Activated T-cell treated with anti-CD3 and anti-CD28 coated beads, Interleukin-2, amount 50 U/mL, for 24 hours (primary cell): ENCODE data around the gene NSFL1C.

ENCODE experiments used
- DNase-seq: peaks from one replicate; pipeline ENCODE4 v3.0.0-alpha.2; 2020
- H3K27ac Mint-ChIP-seq: 2 replicates; pipeline ENCODE4 v1.8.0; 2020; ENCODE audit warnings: mild to moderate bottlenecking, mixed read lengths
- H3K27me3 Mint-ChIP-seq: 2 replicates; pipeline ENCODE4 v1.8.0; 2020; ENCODE audit warnings: mixed read lengths
- H3K36me3 Mint-ChIP-seq: 2 replicates; pipeline ENCODE4 v1.8.0; 2020; ENCODE audit warnings: low read depth, mixed read lengths
- H3K4me1 Mint-ChIP-seq: 2 replicates; pipeline ENCODE4 v1.8.0; 2020; ENCODE audit warnings: low read depth, mixed read lengths
- H3K4me3 Mint-ChIP-seq: 2 replicates; pipeline ENCODE4 v1.8.0; 2020; ENCODE audit warnings: mild to moderate bottlenecking, moderate library complexity, mixed read lengths
- H3K9me3 Mint-ChIP-seq: 2 replicates; pipeline ENCODE4 v1.8.0; 2020; ENCODE audit warnings: mixed read lengths

Gene NSFL1C

DNA sequence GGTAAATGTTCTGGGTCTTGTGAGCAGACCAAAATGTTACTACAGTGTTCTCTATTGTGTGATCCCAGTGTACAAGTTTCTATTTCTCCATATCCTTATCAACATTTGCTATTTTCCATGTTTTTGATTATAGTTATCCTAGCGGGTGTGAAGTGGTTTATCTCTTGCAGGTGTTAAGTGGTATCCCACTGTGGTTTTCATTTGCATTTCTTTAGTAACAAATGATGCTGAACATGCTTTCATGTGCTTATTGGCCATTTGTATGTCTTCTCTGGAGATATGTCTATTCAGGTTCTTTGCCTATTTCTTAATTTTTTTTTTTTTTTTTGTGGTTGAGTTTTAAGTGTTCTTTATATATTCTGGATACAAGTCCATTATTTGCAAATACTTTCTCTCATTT is 35.5 kb downstream of the NSFL1C start:
- DNase-seq = no peak
- H3K4me1 Mint-ChIP-seq = peaks cover 28% of the 10 kb centered on the region
- H3K4me3 Mint-ChIP-seq = no peak overlapping the region
- H3K36me3 Mint-ChIP-seq = peaks cover 8% of the 10 kb centered on the region
- no peaks in the 10 kb centered on the region for H3K9me3 Mint-ChIP-seq
- no peak overlapping the region for H3K27ac Mint-ChIP-seq
- no peaks in the 10 kb centered on the region for H3K27me3 Mint-ChIP-seq

DNA sequence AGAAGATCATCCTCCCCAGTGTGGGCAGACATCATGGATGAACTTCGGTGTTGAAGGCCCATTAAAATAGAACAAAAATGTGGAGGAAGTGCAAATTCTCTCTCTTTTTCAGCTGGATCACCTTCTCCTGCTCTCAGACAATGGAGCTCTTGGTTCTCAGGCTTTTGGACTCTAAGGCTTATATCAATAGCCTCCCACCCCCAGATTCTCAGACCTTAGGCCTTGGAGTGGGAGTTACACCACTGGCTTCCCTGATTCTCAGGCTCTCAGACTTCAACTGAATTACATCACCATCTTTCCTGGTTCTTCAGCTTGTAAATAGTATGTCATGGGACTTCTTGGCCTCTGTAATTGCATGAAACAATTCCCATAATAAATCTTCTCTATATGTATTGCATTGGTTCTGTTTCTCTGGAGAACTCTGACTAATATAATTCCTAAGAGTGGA is 36.6 kb downstream of the NSFL1C start:
- Mint-ChIP-seq H3K4me3 (no peak overlapping the region), H3K27ac (no peak overlapping the region), H3K27me3 (no peaks in the 10 kb centered on the region), H3K36me3 (peaks cover 5% of the 10 kb centered on the region), H3K4me1 (peaks cover 19% of the 10 kb centered on the region), H3K9me3 (no peaks in the 10 kb centered on the region)
- DNase-seq = no peak

DNA sequence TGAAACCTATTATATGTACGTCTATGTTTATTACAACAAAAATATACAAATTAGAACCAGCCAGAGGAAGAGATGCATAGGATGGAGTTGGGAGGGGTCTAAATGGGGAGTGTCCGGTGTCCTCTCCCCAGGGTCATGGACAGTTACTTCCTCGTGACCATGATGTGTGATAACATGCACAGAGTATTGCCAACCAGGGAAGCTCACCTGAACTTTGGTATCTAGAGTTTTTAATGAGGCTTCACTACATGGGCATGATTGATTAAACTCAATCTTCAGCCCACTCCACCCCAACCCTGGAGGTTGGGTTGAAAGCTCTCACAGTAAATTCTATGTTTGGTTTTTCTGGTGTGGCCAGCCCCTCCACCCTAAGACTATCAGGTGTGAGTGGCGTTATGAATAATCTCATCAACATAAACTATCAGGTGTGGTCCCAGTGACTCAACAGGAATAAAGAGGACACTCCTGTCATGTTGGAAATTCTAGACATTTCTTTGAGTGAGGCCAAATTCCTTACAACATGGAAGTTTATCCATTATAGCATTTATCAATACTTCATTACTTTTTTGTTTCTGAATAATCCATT is 37.4 kb downstream of the NSFL1C start:
- Mint-ChIP-seq H3K36me3 (peaks cover 1% of the 10 kb centered on the region), H3K4me3 (no peak overlapping the region), H3K4me1 (peaks cover 12% of the 10 kb centered on the region), H3K27ac (no peak overlapping the region), H3K9me3 (no peaks in the 10 kb centered on the region), H3K27me3 (no peaks in the 10 kb centered on the region)
- no peak for DNase-seq

GRCh38 chr20:1427457-1428054 is 39.1 kb downstream of the NSFL1C start:
- H3K9me3 Mint-ChIP-seq = no peaks in the 10 kb centered on the region
- H3K36me3 Mint-ChIP-seq = no peaks in the 10 kb centered on the region
- H3K27ac Mint-ChIP-seq = no peak overlapping the region
- no peak overlapping the region for H3K4me3 Mint-ChIP-seq
- no peaks in the 10 kb centered on the region for H3K27me3 Mint-ChIP-seq
- peaks cover 8% of the 10 kb centered on the region for H3K4me1 Mint-ChIP-seq
- no peak for DNase-seq

DNA sequence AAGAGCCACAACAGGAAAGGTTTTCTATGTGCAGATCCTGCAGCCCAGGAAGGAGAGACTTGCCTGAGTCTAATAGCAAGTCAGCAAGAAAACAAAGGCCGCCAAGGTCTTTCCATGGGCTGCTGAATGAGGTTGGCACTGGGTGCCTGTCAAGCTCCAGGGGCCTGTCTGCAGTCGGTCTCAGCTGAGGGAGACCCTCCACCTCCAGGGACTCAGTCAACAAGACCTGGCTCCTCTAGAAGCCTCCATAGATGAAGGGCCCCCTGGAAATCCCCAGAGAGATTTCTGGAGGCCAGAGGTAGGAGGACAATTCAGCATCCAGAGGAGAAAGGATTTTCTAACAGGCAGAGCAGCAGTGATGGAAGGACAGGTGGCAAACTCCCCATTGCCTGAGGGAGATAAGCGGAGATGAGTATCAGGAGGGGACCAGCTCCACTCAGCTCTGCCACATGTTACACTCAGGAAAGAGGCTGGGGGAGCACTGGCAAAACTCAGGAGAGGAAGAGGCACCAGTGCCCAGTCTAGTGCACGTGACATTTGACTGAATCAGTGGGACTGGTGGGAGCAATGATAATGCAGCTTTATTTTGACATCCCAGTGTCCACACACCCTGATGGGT is 40.3 kb downstream of the NSFL1C start:
- DNase-seq = no peak
- H3K4me1 Mint-ChIP-seq = peaks cover 8% of the 10 kb centered on the region
- H3K27ac Mint-ChIP-seq = no peak overlapping the region
- no peaks in the 10 kb centered on the region for H3K27me3 Mint-ChIP-seq
- H3K9me3 Mint-ChIP-seq = peaks cover under 1% of the 10 kb centered on the region
- H3K4me3 Mint-ChIP-seq = no peak overlapping the region
- no peaks in the 10 kb centered on the region for H3K36me3 Mint-ChIP-seq

- H3K4me1 Mint-ChIP-seq = peaks cover 8% of the 10 kb centered on the region
- no peak overlapping the region for H3K4me3 Mint-ChIP-seq
- H3K36me3 Mint-ChIP-seq = no peaks in the 10 kb centered on the region
- DNase-seq = no peak
- H3K27ac Mint-ChIP-seq = no peak overlapping the region
- H3K9me3 Mint-ChIP-seq = peaks cover 12% of the 10 kb centered on the region
- H3K27me3 Mint-ChIP-seq = no peaks in the 10 kb centered on the region
These were observed 42.3 kb downstream of the NSFL1C start for GRCh38 chr20:1424336-1424735.

- Mint-ChIP-seq H3K9me3 (peaks cover 16% of the 10 kb centered on the region), H3K36me3 (peaks cover 3% of the 10 kb centered on the region), H3K27me3 (no peaks in the 10 kb centered on the region), H3K4me1 (peaks cover 8% of the 10 kb centered on the region), H3K27ac (no peak overlapping the region), H3K4me3 (no peak overlapping the region)
- DNase-seq = no peak
These were observed 43.0 kb downstream of the NSFL1C start for GRCh38 chr20:1423625-1424106.

GRCh38 chr20:1423206-1423605 is 43.4 kb downstream of the NSFL1C start:
- H3K27me3 Mint-ChIP-seq = no peaks in the 10 kb centered on the region
- DNase-seq = no peak

GRCh38 chr20:1422753-1423152 is 43.9 kb downstream of the NSFL1C start:
- Mint-ChIP-seq H3K9me3 (peaks cover 22% of the 10 kb centered on the region), H3K27me3 (no peaks in the 10 kb centered on the region), H3K4me3 (no peak overlapping the region), H3K27ac (no peak overlapping the region), H3K36me3 (peaks cover 3% of the 10 kb centered on the region), H3K4me1 (peaks cover 8% of the 10 kb centered on the region)
- DNase-seq = no peak

More at GRCh38 chr20:1423206-1423605, 43.4 kb downstream of the NSFL1C start:
- peaks cover 8% of the 10 kb centered on the region for H3K4me1 Mint-ChIP-seq
- peaks cover 19% of the 10 kb centered on the region for H3K9me3 Mint-ChIP-seq
- peaks cover 3% of the 10 kb centered on the region for H3K36me3 Mint-ChIP-seq
- H3K27ac Mint-ChIP-seq = no peak overlapping the region
- H3K4me3 Mint-ChIP-seq = no peak overlapping the region

- Mint-ChIP-seq H3K4me1 (peaks cover 9% of the 10 kb centered on the region), H3K9me3 (peaks cover 22% of the 10 kb centered on the region), H3K4me3 (no peak overlapping the region), H3K27ac (no peak overlapping the region), H3K36me3 (peaks cover 3% of the 10 kb centered on the region), H3K27me3 (no peaks in the 10 kb centered on the region)
- no peak for DNase-seq
These were observed 46.6 kb downstream of the NSFL1C start for GRCh38 chr20:1420066-1420465.

GRCh38 chr20:1418350-1418749 is 48.3 kb downstream of the NSFL1C start:
- Mint-ChIP-seq H3K36me3 (peaks cover 3% of the 10 kb centered on the region), H3K4me3 (no peak overlapping the region), H3K9me3 (peaks cover 22% of the 10 kb centered on the region), H3K27me3 (no peaks in the 10 kb centered on the region), H3K27ac (no peak overlapping the region), H3K4me1 (peaks cover 9% of the 10 kb centered on the region)
- DNase-seq = no peak

GRCh38 chr20:1417790-1418189 is 48.9 kb downstream of the NSFL1C start:
- Mint-ChIP-seq H3K9me3 (peaks cover 22% of the 10 kb centered on the region), H3K36me3 (peaks cover 3% of the 10 kb centered on the region), H3K4me1 (peaks cover 9% of the 10 kb centered on the region), H3K27me3 (no peaks in the 10 kb centered on the region), H3K27ac (no peak overlapping the region), H3K4me3 (no peak overlapping the region)
- DNase-seq = no peak

- Mint-ChIP-seq H3K4me1 (peaks cover 9% of the 10 kb centered on the region), H3K36me3 (peaks cover 3% of the 10 kb centered on the region), H3K27me3 (no peaks in the 10 kb centered on the region), H3K9me3 (peaks cover 22% of the 10 kb centered on the region), H3K27ac (no peak overlapping the region), H3K4me3 (no peak overlapping the region)
- no peak for DNase-seq
These were observed 49.4 kb downstream of the NSFL1C start for GRCh38 chr20:1417273-1417672.

GRCh38 chr20:1415667-1416468 is 50.8 kb downstream of the NSFL1C start:
- DNase-seq = no peak
- peaks cover 17% of the 10 kb centered on the region for H3K9me3 Mint-ChIP-seq
- H3K36me3 Mint-ChIP-seq = peaks cover 3% of the 10 kb centered on the region
- H3K27ac Mint-ChIP-seq = no peak overlapping the region
- no peaks in the 10 kb centered on the region for H3K27me3 Mint-ChIP-seq
- no peak overlapping the region for H3K4me3 Mint-ChIP-seq
- peaks cover 9% of the 10 kb centered on the region for H3K4me1 Mint-ChIP-seq
